ENCODE results near the gene PTF1A. TPM values are rescaled to one million over a fixed set of nuclear protein-coding genes. Genes with fewer than 3 reads are reported as not detected.

PTF1A gene
- total RNA-seq (2022; extraction: Qiagen RNA extraction; ENCODE audit: low read depth), result not detected in 5 replicates

GRCh38 chr10:23191764-23192711 lies at the start of gene PTF1A:
Gene PTF1A (plus strand): TSS chr10:23192312. CDS start chr10:23192531, 219 bp downstream.

Other genes with a start within 250 kb of the PTF1A start
- 10.8 to 18.7 TPM (median 16.8 TPM) in 5 replicates for gene MSRB2, start 96.7 kb upstream of the PTF1A start, total RNA-seq (2022; extraction: Qiagen RNA extraction; ENCODE audit: low read depth)
- 0.03 to 0.24 TPM (median 0.13 TPM) in 4 of 5 replicates, not detected in the other for gene C10orf67, start 152.5 kb downstream of the PTF1A start, total RNA-seq (2022; extraction: Qiagen RNA extraction; ENCODE audit: low read depth)
- 2.0 to 4.8 TPM (median 4.1 TPM) in 5 replicates for gene OTUD1, start 246.8 kb downstream of the PTF1A start, total RNA-seq (2022; extraction: Qiagen RNA extraction; ENCODE audit: low read depth)